AG04450 (cell line): Measurements from ENCODE around the gene PRKAG2. TPM values are rescaled to one million over a fixed set of nuclear protein-coding genes. Genes with fewer than 3 reads are reported as not detected.

Source experiments
- CTCF ChIA-PET: fragments of 300-600, 350-600 bp; formaldehyde crosslinking; extraction: SDS; loops from one replicate; lab custom pipeline; 2022; ENCODE audit warnings: antibody characterized with exemption, inconsistent platforms; lab: Charles Lee
- POLR2A ChIA-PET: fragments of 350-600 bp; formaldehyde crosslinking; extraction: SDS; loops from one replicate; lab custom pipeline; 2021; ENCODE audit warnings: antibody characterized with exemption, inconsistent platforms; lab: Yijun Ruan, JAX
- DNase-seq: peaks from one replicate; pipeline ENCODE4 v3.0.0-alpha.2; 2011; ENCODE audit warnings: low read depth, low spot score
- H3K27ac ChIP-seq: one replicate; pipeline ENCODE4 v1.5.1; 2012; ENCODE audit warnings: low read depth, low read length, control low read depth
- H3K27me3 ChIP-seq: one replicate; pipeline ENCODE4 v1.6.0; 2012; ENCODE audit warnings: low read length; ENCODE audit not compliant: control insufficient read depth, insufficient read depth
- H3K4me3 ChIP-seq: 2 replicates; pipeline ENCODE4 v1.5.1; 2011; ENCODE audit warnings: mild to moderate bottlenecking, low read depth, low read length, control low read depth
- H3K9me3 ChIP-seq: 2 replicates; pipeline ENCODE4 v1.5.1; 2012; ENCODE audit warnings: low read length; ENCODE audit not compliant: control insufficient read depth, insufficient read depth
- CTCF ChIP-seq: IDR thresholded peaks from 2 replicates; pipeline ENCODE4 v1.5.1; 2011; ENCODE audit warnings: low read depth, low read length, control low read depth, inconsistent platforms
- polyA plus RNA-seq: library from polyadenylated mRNA; depleted of rRNA; stranded (reverse); fragments of >200 nt; gene quantifications from 2 replicates; pipeline ENCODE4 v1.2.3, GENCODE V29; 2011

PRKAG2 gene
- polyA plus RNA-seq, 1 experiment: 45.0 TPM

GRCh38 chr7:151851145-151851751 is 25.7 kb downstream of the PRKAG2 start:
- H3K27me3 ChIP-seq: peaks cover 17% of the 10 kb centered on the region
- POLR2A ChIA-PET: no interaction called here
- CTCF ChIA-PET: interaction anchor here (1.2 to 1.5 kb wide), 2 partner anchors 18 to 69 kb away, joined by 3 read pairs; no protein-coding TSS in a partner anchor

GRCh38 chr7:151850491-151851124 is 26.3 kb downstream of the PRKAG2 start:
- no peak for TF ChIP-seq CTCF
- DNase-seq: no peak
- no peak overlapping the region for H3K4me3 ChIP-seq
- CTCF ChIA-PET: interaction anchor here (1.2 to 1.5 kb wide), 2 partner anchors 18 to 68 kb away, joined by 3 read pairs; no protein-coding TSS in a partner anchor
- peaks cover 17% of the 10 kb centered on the region for H3K27me3 ChIP-seq
- H3K9me3 ChIP-seq: no peaks in the 10 kb centered on the region
- H3K27ac ChIP-seq: no peak overlapping the region
- POLR2A ChIA-PET: no interaction called here

More at GRCh38 chr7:151851145-151851751, 25.7 kb downstream of the PRKAG2 start:
- no peak for DNase-seq
- TF ChIP-seq CTCF: no peak
- no peak overlapping the region for H3K27ac ChIP-seq
- no peaks in the 10 kb centered on the region for H3K9me3 ChIP-seq
- H3K4me3 ChIP-seq: no peak overlapping the region

GRCh38 chr7:151849879-151850260 is 27.0 kb downstream of the PRKAG2 start:
- no peak overlapping the region for H3K27ac ChIP-seq
- DNase-seq: no peak
- no peaks in the 10 kb centered on the region; the same call in 1 of the 2 replicates for H3K9me3 ChIP-seq
- POLR2A ChIA-PET: no interaction called here
- H3K4me3 ChIP-seq: no peak overlapping the region
- H3K27me3 ChIP-seq: peaks cover 17% of the 10 kb centered on the region
- TF ChIP-seq CTCF: no peak
- CTCF ChIA-PET: no interaction called here

GRCh38 chr7:151849008-151849878 is 27.7 kb downstream of the PRKAG2 start:
- CTCF ChIA-PET: no interaction called here
- no peak for DNase-seq
- Histone ChIP-seq H3K4me3 (no peak overlapping the region), H3K27me3 (peaks cover 15% of the 10 kb centered on the region), H3K27ac (no peak overlapping the region), H3K9me3 (no peaks in the 10 kb centered on the region; the same call in 1 of the 2 replicates)
- TF ChIP-seq CTCF: no peak
- POLR2A ChIA-PET: no interaction called here
